Measurements from ENCODE around the gene OPCML.

- no peak for TF ChIP-seq CTCF (IDR thresholded peaks at IDR 0.05)
- TF ChIP-seq REST (IDR thresholded peaks at IDR 0.05; ENCODE audit: insufficient read depth in 1 of 2, low read depth in 2 of 2, low read length in 1 of 2), result no peak
- no peak for TF ChIP-seq SIN3A (IDR thresholded peaks at IDR 0.05; ENCODE audit: borderline replicate concordance, insufficient read depth, low read depth, low read length)
- no peak for TF ChIP-seq POLR2AphosphoS5 (IDR thresholded peaks at IDR 0.05; ENCODE audit: low read depth, low read length)
These were observed at the start of gene OPCML for GRCh38 chr11:133531971-133532651.
